Activated CD4-positive, alpha-beta T cell treated with anti-CD3 and anti-CD28 coated beads, Interleukin-2, amount 50 U/mL, for 16 hours (primary cell): ENCODE data around the gene CINP.

Source experiments
- DNase-seq: peaks from one replicate; pipeline ENCODE4 v3.0.0-alpha.2; 2020

The CINP gene

DNA sequence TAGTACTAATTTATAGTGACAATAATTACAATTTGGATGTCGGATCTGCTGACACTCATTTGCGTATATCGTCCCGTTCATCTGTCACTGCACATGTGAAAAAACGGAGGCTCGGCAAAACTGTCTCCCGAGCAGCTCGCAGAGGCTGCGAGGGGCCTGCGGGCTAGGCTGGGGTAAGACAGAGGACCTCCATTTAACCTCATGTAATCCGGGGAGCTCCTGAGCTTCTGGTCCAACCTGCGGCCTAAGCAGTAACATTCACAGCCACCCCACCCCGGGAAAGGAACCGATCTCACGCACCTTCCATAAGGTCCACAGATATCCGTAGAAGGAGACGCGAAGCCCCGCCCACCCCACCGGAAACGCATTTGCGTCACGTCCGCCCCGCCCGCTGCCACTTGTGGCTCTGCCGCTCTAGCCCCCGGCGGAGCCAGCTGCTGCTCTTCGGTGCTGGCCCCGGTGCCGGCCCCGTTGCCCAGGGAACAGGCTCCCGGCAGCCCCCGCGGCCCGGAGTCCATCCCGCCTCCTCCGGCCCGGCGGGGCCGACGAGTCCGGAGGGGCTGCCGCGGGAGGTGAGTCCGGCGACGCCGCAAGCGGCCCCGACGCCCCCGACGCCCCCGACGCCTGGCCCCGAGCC, at the start of gene CINP, which contains the start of gene TECPR2:
CINP (minus strand) TSS at position 346 of the 637 bp plus-strand sequence; CDS start at position 307, 39 bp downstream.
TECPR2 (plus strand) TSS at position 397 of the 637 bp plus-strand sequence. CDS start 13,781 bp downstream, outside the sequence.
- DNase-seq, result peak; percentile 97

DNA sequence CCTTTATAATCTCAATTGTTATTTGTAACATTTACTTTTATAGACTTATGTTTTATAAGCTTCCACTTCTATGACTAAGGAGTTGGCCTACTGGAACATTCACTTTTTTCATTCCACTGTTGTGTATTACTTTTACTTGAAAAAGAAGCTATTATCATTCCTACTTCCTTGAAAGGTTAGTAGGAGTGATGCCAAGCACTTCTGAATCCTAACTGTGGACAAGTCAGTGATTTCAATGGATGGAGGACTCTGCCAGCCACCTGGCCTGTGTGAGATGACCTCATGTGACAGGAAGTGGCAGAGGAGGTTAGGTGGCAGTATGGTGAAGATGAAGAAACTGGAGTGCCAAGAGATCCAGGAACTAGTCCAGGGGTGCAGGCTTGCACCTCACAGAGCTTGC, 46.0 kb upstream of the CINP start:
- DNase-seq, result no peak

DNA sequence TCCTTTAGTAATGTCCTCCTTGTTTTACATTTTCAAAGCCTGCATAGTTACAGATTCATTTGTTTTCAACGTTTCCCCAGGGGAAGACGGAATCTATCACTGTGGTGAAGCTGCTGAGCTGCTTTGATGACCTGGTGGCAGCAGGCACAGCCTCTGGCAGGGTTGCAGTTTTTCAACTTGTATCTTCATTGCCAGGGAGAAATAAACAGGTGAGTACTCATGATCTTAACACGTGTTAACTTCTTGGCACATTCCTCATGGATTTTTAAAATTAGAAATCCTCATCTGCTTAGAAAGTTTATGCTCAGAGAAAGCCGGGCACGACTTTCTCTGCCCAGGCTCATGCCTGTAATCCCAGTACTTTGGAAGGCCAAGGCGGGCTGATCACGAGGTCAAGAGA, 44.6 kb upstream of the CINP start:
- DNase-seq, result no peak

DNA sequence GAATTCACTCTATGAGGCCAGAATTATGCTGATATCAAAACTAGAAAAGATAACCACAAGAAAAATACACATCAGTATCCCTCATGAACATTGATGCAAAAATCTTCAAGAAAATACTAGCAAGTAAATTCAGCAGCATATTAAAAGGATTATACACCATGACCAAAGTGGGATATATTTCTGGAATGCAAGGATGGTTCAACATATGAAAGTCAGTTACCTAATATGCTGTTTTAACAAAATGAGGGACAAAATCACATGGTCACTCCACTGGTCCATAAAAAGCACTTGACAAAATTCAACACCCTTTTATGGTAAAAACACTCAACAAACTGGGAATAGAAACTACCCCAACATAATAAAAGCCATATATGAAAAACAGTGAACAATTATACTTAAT, 40.3 kb upstream of the CINP start:
- DNase-seq, result no peak

DNA sequence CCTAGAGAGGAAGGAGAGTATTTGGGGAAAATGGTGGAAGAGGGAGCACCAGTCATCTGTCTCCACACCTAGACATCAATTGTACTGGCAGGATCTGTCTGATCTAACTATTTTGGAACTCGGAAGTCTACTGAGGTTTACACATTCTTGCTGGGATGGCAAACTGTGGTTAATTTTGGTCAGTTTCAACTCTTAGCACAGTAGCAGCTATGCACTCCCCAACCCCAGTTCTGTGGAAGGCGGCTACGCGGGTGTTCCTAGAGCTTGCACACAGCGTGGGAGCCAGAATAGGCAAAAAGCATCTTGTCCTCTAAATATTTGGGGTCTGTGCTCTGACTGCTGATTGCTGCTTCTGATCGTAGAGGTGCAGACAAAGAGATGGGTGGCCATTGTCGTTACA, 33.8 kb upstream of the CINP start:
- DNase-seq, result no peak

DNA sequence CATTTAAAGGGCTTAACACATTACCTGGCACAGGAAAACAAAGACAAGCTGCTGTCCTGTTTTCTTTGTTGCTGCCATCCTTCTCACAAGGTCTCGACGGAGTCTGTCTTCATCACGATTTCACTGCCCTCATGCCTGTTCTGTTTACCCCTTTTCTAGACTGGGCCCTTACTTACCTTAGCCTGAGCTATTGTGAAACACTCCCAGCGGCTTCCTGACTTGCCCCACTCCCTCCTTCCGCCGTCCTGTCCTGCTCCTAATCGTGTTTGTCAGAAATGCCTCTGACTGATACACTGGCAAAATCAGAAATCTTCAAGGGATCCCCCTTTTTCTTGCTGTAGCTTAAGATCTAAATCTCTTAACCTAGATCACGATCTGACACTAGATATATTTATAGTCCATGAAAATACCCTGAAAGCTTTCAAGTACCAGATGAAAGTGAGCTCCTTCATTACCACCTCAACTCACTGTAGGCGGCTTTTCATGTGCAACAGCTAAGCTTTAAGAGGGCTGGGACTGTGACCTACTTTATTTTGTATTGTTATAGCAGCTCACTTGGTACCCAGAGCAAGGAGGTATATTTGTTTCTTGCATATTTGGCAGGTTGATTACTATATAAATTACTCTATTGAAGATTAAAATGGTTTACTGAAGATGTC, 32.2 kb upstream of the CINP start:
- DNase-seq, result no peak

DNA sequence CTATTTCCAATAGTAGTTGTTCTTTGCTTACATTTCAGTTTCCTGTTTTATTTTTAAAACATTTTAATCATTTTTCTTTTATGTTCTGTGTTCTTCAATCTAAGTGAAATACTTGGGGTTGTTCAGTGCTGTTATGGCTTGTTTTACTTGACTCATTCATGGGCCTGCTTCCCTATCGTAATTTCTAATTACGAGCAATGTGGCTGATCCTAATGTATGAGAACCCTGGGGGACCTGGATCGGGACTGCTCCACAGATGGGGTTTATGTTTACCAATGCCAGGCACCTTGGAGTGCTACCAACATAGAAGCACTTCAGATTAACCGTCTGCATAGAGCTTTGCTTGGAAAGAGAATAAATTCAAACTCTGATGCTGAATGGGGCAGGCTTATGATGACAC, 29.8 kb upstream of the CINP start:
- no peak for DNase-seq

DNA sequence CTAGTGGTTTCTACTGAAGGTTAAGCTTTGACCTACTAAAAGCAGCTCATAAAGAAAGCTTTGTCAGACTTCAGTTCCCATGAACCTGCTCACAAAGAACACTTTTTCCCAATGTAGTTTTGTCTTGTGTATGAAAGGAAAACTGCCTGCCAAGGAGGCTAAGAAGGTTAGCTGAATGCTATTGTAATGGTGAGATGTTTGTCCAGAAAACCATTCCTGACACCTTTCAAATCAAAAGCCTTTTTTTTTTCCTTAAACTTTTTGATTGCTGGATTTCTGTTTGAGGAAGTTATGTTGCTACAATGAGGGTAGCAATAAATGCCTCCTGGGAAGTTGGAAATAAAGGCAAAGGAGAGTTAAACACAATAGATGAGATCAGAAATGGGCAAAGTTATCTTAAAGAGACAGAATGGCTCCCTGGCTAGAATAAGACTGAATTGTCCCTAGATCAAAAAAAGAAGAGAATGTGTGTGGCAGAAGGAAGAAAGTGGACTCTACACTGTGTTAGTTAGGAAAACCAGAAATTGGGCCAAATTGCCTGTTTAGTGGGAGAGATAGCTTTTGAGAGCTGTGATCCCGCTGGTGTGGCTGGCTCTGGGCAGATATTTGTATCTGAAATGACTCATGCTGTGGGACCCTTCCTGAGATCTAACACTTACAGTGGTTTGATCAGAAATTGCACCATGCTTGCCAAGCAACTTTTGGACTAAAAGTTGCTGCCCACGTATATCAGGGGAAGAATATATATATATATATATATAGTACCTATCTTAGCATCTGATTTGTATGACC, 27.6 kb upstream of the CINP start:
- DNase-seq, result no peak

DNA sequence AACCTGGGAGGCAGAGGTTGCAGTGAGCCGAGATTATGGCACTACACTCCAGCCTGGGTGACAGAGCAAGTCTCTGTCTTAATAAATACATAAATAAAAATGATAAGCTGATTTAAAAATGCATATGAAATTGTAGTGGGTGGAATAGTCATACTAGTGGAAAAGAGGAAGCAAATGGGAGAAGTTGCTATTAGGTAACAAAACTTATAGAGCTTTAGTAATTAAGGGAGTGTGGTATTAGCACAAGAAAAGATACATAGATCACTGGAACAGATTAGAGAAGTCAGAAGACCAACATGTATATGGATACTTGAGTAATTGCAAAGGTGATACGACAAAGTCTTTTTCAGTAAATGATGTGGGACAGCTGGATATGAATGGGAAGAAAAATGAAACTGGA, 26.6 kb upstream of the CINP start:
- no peak for DNase-seq

DNA sequence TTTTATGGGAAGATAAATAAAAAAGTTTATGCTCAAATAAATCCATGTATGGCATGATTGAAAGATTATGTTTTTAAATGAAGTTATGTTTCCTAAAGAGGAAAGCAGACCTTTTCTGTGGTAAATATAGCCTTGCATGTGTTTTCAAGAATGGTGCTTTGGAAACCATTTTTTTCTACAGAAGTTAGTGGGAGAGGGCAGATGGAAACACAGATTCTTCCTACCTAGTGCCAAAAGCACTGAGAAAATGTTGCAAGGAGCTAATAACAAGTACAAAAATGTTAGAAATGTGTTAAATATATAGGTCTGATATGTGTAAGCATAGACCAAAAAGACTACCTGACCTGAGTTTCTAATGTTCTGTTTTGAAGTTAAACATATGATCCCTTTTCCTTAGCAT, 24.4 kb upstream of the CINP start:
- DNase-seq, result no peak

DNA sequence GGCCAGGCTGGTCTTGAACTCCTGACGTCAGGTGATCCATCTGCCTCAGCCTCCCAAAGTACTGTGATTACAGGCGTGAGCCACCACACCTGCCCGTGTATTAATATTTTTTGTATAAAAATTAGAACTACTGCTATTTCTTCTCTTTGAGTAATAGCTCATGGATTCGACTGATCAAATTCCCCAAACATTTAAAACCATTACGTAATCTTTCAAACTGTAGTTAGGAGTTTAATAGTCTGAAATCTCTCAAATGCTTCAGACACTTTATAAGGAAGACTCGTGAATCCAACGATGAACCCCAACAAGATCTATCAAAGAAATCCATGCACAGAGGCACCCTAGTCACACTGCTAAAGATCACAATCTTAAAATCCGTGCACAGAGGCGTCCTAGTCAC, 16.1 kb upstream of the CINP start:
- DNase-seq, result no peak

DNA sequence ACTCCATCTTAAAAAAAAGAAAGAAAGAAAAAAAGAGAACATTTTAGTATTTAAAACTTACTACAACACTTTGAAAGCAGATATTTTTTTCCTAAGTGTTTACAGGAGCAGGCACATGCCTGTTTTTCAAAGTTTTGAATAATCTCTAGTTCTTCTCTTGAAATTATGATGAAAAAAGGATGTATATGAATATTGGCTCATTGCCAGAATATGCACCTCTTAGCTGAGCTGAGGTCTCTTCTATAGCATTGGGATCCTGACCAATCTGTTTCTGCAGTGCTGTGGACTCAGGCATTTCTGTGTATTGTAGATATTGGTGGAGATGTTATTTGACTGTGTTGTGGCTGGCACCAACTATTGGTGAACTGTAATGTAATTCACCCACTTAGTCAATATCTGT, 15.0 kb upstream of the CINP start:
- DNase-seq, result no peak

DNA sequence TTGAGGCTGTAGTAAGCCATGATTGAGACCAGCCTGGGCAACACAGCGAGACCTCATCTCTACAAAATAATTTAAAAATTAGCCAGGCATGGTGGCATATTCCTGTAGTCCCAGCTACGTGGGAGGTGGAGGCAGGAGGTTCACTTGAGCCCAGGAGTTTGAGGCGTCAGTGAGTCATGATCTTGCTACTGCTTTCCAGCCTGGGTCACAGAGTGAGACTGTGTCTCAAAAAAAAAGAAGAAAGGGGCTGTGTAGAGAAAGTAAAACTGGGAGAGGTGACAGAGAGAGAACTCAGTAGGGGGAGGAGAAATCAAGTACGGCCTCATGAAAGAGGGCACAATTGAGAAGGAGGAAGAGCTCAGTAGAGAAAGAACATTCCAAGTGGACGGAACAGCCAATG, 12.4 kb upstream of the CINP start:
- DNase-seq, result peak; percentile 14

DNA sequence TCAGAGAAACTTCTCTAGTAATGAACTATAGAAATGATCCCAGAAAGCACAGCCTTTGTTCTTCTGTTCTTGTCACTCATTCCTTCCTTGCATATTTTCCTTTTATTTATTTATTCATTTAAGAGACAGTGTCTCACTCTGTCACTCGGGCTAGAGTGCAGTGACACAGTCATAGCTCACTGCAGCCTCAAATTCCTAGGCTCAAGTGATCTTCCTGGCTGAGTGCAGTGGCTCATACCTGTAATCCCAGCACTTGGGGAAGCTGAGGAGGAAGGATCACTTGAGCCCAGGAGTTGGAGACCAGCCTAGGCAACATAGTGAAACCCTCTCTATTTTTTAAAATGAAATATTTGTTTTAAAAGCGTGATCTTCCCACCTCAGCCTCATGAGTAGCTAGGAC, 11.6 kb upstream of the CINP start:
- no peak for DNase-seq

DNA sequence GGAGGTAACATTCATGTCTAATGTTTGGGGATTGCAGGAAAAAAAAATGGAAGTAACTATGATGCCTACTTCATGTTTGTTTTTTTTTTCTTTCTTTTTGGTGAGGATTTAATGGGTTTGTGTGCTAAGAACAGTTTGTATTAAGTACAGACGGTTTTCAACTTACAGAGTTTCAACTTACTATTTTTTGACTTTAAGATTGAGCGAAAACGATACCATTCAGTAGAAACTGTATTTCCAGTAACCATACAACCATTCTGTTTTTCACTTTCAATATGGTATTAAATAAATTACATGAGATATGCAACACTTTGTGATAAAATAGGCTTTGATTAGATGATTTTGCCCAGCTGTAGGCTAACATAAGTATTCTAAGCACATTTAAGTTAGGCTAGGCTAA, 10.4 kb upstream of the CINP start:
- no peak for DNase-seq

DNA sequence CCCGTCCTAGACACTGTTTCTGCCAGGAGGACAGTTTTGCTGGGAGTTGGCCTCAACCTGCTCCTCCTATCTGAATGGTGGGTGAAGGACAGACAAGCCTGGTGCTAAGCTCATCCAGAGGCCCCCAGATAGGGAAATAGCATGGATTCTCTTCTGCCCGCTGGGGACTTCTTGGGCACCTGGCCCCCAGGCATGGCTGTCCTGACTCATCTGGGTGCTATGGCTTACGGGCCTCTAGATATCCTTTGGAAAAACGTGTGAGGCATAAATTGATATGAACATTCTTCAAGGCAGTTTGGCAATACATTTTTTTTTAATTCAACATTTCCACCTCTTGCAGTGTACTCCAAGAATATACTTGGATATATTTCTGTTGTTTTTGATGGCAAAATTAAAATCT, 8.7 kb upstream of the CINP start:
- DNase-seq, result no peak

DNA sequence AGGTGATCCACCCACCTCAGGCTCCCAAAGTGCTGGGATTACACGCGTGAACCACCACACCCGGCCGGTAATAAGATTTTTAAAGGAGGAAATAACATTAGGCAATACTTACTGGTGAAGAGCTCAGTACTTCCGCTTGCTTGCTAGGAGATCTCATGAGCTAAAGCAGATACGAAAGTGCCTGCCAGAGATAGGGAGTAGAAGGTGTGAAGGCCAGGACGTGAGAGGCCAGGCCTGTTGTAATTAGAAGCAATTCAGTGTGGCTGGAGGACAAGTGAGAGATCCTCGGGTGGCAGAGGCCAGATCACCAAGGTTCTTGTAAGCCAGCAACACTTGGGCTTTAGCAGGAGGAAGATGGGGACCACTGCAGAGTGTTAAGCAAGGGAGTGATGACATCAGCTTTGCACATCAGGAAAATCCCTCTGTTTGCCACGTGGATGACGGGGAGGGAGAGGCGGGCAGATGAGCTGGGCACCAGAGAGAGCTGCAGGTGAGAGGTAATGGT, 7.7 kb upstream of the CINP start:
- no peak for DNase-seq

DNA sequence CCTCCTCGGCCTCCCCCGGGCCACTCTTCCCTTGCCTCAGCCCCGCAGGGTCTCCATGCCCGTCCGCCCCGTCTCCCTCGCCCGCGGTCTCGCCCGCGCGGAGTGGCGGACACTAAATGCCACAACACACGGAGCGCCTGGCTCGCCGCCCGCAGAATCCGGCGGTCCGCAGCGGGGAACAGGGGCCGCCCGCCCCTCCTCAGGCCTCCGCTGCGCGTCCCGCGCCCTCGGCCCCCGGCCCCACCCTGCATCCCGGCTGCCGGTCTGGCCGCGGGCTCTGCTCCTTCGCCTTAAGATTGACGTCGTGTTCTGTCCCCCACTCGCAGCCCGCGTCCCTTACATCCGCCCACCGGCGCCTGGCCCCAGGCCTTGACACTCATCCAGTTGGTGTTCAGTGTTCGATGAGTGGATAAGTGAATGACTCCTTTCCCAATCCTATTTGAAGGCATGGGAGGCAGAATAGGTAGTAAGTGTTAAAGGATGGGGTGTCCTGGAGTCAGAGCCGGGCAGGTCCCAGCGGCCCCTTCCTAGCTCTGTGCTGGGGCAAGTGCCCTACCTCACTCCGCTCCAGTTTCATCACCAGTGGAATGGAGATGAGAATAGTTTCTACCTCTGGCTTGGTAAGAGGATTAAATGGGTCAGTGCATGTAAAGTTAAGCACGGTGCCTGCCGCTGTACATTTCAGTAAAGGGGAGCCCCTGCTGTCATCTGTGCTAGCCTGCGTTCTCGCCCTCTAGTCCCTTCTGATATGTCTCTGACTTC, 673 bp upstream of the CINP start:
- peak; percentile 33 for DNase-seq

DNA sequence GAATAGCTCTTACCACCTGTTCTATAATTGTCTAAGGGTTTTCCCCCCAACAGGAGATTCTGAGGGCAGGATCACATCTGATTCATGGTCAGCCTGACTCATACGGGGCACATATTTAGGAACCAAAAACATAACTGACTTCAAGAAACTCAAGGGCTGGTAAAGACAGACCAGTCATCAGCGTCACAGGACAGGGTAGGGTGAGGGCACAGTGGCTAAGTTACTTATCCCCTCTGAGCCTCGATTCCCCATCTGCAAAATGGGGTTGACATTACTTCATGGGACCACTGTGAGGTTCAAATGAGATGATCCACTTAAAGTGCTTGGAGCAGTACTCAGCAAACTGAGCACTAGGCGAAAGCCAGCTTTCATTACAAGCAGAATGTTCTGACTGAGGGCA, 606 bp downstream of the CINP start:
- peak; percentile 70 for DNase-seq

DNA sequence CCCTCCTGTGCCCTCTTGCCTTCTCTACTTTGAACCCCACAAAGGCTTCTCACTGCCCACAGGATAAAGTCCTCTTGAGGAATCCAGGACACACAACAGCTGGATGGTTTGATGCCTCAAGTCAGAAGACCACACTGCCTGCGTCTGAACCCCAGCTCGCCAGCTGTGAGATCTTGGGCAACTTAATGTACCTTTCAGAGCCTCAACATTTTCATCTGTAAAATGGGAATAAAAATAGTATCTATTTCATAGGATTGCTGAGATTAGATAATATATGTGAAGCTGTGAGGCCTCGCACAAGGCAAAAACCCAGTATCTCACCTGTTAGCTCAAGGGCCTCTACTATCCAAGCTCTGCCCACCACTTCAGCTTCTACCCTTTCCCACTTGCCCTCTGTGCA, 2.3 kb downstream of the CINP start:
- DNase-seq, result no peak

DNA sequence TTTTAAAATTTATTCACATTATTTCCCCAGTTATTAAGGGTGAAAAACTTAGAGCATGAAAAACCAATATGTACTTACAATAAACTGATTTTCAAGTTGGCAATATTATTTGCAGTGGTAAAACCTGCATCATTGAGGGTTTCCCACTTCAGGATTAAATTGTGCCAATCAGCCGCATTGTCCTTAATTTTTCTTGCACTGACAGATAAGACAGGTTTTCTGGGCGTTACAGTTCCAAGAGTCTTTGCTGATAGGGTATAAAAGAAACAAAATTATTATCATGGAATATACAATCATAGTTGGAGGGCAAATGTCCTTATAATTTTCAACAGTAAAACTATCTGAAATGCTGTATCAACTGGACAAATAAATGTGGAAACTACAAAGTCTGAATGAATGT, 3.3 kb downstream of the CINP start:
- no peak for DNase-seq

DNA sequence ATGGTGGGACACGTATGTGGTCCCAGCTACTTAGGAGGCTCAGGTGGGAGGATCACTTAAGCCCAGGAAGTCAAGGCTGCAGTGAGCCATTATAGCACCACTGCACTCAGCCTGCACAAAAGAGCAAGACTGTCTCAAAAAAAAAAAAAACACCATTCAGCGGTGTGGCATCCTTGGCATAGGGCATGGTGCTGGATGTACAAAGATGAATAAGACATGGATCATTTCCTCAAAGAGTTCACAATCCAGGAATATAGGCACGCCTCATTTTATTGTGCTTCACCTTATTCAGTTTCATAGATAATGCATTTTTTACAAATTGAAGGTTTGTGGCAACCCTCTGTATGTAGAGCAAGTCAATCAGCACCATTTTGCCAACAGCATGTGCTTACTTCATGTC, 6.4 kb downstream of the CINP start:
- no peak for DNase-seq

DNA sequence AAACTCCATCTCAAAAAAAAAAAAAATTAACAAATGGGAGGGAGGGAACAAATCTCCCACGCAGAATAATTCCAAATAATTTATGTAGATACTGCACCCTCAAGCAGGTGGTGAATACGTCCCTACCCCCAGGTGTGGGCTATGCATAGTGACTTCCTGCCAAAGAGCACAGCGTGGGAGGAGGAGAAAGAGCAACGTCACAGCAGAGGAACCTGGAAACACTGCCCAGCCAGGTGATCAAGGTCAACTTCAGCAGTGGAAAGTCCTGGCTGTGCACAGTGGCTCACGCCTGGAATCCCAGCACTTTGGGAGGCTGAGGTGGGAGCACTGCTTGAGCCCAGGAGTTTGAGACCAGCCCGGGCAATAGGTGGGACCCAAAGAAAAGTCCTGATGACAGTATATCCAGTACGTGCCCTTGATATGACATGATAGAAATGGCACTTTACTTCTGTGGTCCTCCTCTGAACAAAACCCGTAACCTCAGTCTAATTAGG, 9.5 kb downstream of the CINP start:
- DNase-seq, result no peak
